ENCODE data around the gene PRELID3B. TPM values are rescaled to one million over a fixed set of nuclear protein-coding genes. Genes with fewer than 3 reads are reported as not detected.

Gene PRELID3B
- total and polyA plus RNA-seq, 2 of the 8 experiments (the other 6 are each of a cell fraction or from before 2014, with no cell fraction given), result 8.1 to 50.5 TPM

- FAIRE-seq, result no peak
- no peaks in the 10 kb centered on the region for H3K27me3 ChIP-seq (replicated peaks in 1 of 4; ENCODE audit: control insufficient read depth in 3 of 4, extremely low read depth in 1 of 4, insufficient read depth in 3 of 4, low read length in 3 of 4)
- TF ChIP-seq JUN (IDR thresholded peaks at IDR 0.05; ENCODE audit: low read depth, low read length), result no peak
- TF ChIP-seq MAFK (IDR thresholded peaks at IDR 0.05; ENCODE audit: low read depth, low read length), result no peak
- TF ChIP-seq GABPA (IDR thresholded peaks at IDR 0.05; ENCODE audit: borderline replicate concordance, insufficient read depth, low read length), result no peak
- no peak for TF ChIP-seq HDAC6 (IDR thresholded peaks at IDR 0.05; ENCODE audit: low read depth, low read length)
- no peak for TF ChIP-seq SP4 (IDR thresholded peaks at IDR 0.05; ENCODE audit: low read length)
- TF ChIP-seq KDM5A (IDR thresholded peaks at IDR 0.05; ENCODE audit: low read length), result no peak
- no peak for TF ChIP-seq ASH2L (IDR thresholded peaks at IDR 0.05; ENCODE audit: low read length)
- no peak for TF ChIP-seq SAP30 (IDR thresholded peaks at IDR 0.05; ENCODE audit: insufficient read depth, insufficient replicate concordance, low read length)
- TF ChIP-seq CTBP2 (IDR thresholded peaks at IDR 0.05; ENCODE audit: borderline replicate concordance, insufficient read depth, insufficient read length, low read length), result no peak
- TF ChIP-seq SIRT6 (IDR thresholded peaks at IDR 0.05; ENCODE audit: low read length), result no peak
- no peak for TF ChIP-seq CTCF (IDR thresholded peaks at IDR 0.05; ENCODE audit: control extremely low read depth in 1 of 3, insufficient read depth in 1 of 3, low read depth in 1 of 3, low read length in 3 of 3)
- TF ChIP-seq GTF2F1 (IDR thresholded peaks at IDR 0.05; ENCODE audit: borderline replicate concordance, low read depth, low read length), result no peak
These were observed 5.2 kb downstream of the PRELID3B start for GRCh38 chr20:59037386-59037785.

More at GRCh38 chr20:59037386-59037785, 5.2 kb downstream of the PRELID3B start:
- Histone ChIP-seq H3K23ac (ENCODE audit: insufficient read length) (no peak overlapping the region), H2AK5ac (ENCODE audit: low read depth, low read length) (no peak overlapping the region), H2BK15ac (ENCODE audit: low read length) (no peak overlapping the region), H4K5ac (ENCODE audit: insufficient read length, low read depth, low read length) (no peak overlapping the region), H3K27ac (ENCODE audit: low read depth, low read length) (no peak overlapping the region), H2BK5ac (ENCODE audit: low read depth, low read length) (no peak overlapping the region), H3K4ac (replicated peaks; ENCODE audit: insufficient read length, low read depth, low read length) (no peak overlapping the region), H4K20me1 (replicated peaks in 1 of 2; ENCODE audit: control insufficient read depth in 1 of 2, insufficient read depth in 2 of 2, low read length in 2 of 2) (peaks cover 0 to 2% of the 10 kb centered on the region in 2 experiments), H3K9me3 (ENCODE audit: insufficient read depth in 2 of 2, low read depth in 1 of 2, low read length in 1 of 2) (no peaks in the 10 kb centered on the region; a peak in 1 of 4 replicates), H3K23me2 (ENCODE audit: low read depth, low read length) (0 out of 2 replicates have a peak, but pooled peaks cover 2% of the 10 kb centered on the region), H3K9ac (replicated peaks in 1 of 4; ENCODE audit: extremely low read depth in 1 of 4, low read depth in 3 of 4, low read length in 3 of 4) (no peak overlapping the region), H2BK120ac (replicated peaks; ENCODE audit: low read depth, low read length) (no peak overlapping the region), H3K4me3 (ENCODE audit: extremely low read depth in 1 of 4, insufficient read depth in 2 of 4, low read depth in 3 of 4, low read length in 4 of 4) (no peak overlapping the region), H3K18ac (ENCODE audit: extremely low read depth, low read length) (no peak overlapping the region), H3K14ac (ENCODE audit: insufficient read length) (no peak overlapping the region), H3K4me2 (ENCODE audit: insufficient read depth in 1 of 2, low read depth in 2 of 2, low read length in 2 of 2) (no peak overlapping the region), H3K4me1 (replicated peaks in 1 of 4; ENCODE audit: control insufficient read depth in 3 of 4, insufficient read depth in 4 of 4, low read length in 3 of 4) (no peaks in the 10 kb centered on the region), H3K36me3 (ENCODE audit: control insufficient read depth in 2 of 4, insufficient read depth in 4 of 4, low read length in 3 of 4) (peaks cover 0 to 29% (median 7%) of the 10 kb centered on the region in 4 experiments; a peak in 4 of 8 replicates), H2BK20ac (ENCODE audit: low read length) (no peak overlapping the region), H3K56ac (replicated peaks; ENCODE audit: insufficient read length, low read depth, low read length) (no peak overlapping the region), H4K91ac (replicated peaks; ENCODE audit: insufficient read length, low read length) (no peak overlapping the region), H2AFZ (ENCODE audit: low read length) (no peak overlapping the region), H3K79me2 (ENCODE audit: control insufficient read depth in 1 of 2, insufficient read depth in 2 of 2, low read length in 2 of 2) (peaks cover 11 to 35% of the 10 kb centered on the region in 2 experiments; a peak in 3 of 4 replicates), H3K79me1 (ENCODE audit: low read depth, low read length) (no peaks in the 10 kb centered on the region; the same call in 1 of the 2 replicates), H4K8ac (ENCODE audit: extremely low read depth, insufficient read depth, low read length) (no peak overlapping the region), H2BK12ac (ENCODE audit: low read depth, low read length) (no peak overlapping the region)
- ChIA-PET POLR2A (ENCODE audit: partially characterized antibody) (no interaction called here), CTCF (ENCODE audit: partially characterized antibody) (no interaction called here)
- WGBS, 2 experiments (ENCODE audit: extremely low coverage in 1 of 2, insufficient coverage in 1 of 2, insufficient read length in 1 of 2, insufficient replicate concordance in 2 of 2, low coverage in 1 of 2, low lambda C conversion rate in 2 of 2, missing lambda C conversion rate in 1 of 2), result 95% methylated on average over 12 of the region's 12 CpGs; no CpG with 5 or more reads in 1 of the 2 experiments
- no peak for DNase-seq (ENCODE audit: low read depth in 1 of 2, low spot score in 2 of 2)
